Stimulated activated CD8-positive, alpha-beta memory T cell treated with anti-CD3 and anti-CD28 coated beads, Interleukin-4, amount 100 ng/mL, for 48 hours (primary cell): ENCODE results near the gene RNF20.
"Not testable (repeated sequence)": the region's sequence is repeated elsewhere in the genome, so short reads cannot be mapped to it uniquely, and the experiment has no call there.

Experiments
- DNase-seq: peaks from one replicate; pipeline ENCODE4 v3.0.0-alpha.2; 2020

RNF20 gene

DNA sequence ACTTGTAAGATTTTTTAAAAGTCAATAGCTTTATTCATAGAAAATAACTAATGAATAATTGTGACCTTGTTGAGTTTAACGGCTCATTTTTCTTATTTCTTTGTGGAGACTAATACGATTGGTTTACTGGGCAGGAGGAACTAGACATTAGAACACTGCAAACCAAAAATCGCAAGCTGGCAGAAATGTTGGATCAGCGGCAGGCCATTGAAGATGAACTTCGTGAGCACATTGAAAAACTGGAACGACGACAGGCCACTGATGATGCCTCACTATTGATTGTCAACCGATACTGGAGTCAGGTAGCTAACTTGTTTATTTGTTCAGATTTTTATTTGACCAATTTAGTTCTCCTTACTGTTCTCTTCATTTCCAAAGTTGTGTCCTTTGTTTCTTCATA is 6.4 kb downstream of the RNF20 start:
- DNase-seq = no peak

DNA sequence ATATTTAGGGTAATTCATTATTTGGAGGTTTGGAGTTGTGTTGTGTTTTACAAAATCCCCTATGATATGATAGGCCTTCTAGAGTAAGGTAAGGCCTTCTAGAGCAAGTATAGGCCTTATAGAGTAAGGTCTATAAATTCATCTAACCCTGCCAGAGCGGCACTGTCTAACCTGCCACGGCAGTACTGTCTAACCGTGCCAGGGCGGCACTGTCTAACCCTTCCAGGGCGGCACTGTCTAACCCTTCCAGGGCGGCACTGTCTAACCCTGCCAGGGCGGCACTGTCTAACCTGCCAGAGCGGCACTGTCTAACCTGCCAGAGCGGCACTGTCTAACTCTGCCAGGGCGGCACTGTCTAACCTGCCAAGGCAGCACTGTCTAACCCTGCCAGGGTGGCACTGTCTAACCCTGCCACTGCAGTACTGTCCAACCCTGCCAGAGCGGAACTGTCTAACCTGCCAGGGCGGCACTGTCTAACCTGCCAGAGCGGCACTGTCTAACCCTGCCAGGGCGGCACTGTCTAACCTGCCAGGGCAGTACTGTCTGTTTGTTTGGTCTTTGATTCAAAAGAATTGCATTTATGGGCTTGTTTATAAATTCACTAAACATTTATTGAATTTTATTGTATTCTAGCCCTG is 9.6 kb downstream of the RNF20 start:
- no peak for DNase-seq

DNA sequence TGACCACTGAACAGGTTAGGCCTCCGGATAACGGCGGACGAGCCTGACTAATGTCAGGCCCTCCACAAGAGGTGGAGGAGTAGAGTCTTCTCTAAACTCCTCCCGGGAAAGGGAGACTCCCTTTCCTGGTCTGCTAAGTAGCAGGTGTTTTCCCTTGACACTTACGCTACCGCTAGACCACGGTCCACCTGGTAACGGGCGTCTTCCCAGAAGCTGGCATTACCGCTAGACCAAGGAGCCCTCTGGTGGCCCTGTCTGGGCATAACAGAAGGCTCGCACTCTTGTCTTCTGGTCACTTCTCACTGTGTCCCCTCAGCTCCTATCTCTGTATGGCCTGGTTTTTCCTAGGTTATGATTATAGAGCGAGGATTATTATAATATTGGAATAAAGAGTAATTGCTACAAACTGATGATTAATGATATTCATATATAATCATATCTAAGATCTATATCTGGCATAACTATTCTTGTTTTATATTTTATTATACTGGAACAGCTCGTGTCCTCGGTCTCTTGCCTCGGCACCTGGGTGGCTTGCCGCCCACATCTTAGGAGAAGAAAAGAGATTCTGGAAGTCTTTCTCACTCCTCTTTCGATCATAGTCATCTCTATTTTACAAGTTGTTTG is 15.9 kb downstream of the RNF20 start:
- not testable (repeated sequence) for DNase-seq

DNA sequence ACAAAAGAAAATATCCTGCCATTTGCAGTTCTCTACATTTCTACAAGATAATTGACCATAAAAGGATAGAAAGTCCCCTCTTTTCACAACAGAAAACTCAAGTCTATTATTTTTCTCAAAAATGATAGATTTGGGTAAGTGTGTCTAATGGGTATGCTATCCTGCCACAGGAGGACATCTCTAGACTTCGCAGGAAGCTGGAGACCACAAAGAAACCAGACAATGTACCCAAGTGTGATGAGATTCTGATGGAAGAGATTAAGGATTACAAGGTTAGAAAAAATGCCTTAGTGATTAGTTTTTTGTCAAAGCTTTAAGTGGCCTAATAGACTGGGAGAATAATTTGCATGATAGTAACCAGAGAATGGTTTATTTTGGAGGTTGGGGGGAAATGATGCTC is 28.1 kb downstream of the RNF20 start:
- DNase-seq = no peak

DNA sequence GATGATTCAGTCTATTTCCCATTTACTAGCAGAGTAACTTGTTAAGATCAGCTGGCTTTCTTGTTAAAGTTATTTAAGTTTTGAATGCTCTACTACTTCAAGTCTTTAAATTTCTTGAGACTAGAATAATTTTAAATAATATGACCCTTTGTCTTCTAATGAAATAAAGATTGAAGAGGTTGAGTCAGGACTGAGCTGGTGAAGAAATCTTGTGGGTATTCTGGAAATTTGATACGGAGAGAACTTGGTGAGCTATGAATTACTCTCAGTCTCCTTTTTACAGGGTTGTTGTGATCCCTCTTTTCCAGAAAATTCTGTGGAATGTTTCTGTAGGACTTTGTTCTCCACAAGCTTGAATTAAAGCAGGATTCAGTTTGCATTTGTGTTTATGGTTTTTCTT is 29.3 kb downstream of the RNF20 start:
- no peak for DNase-seq

DNA sequence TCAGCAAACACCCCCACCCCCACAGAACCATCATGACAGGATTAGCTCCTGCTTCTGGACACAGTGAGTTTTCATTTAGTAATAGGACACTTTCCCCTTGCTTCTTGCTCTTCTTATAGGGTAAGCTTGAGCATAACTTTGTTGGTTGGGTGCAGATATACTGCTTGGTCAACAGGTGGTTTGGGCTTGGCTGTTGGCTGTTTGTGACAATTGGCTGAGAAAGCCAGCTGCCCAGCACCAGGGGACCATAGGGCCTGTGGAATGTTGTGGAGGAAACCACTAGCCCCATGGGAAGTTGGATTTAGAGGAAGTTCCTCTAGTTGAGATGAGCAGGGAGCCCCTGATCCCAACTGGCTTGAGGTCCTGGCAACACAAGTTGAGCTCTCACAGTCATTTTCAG is 30.6 kb downstream of the RNF20 start:
- no peak for DNase-seq

DNA sequence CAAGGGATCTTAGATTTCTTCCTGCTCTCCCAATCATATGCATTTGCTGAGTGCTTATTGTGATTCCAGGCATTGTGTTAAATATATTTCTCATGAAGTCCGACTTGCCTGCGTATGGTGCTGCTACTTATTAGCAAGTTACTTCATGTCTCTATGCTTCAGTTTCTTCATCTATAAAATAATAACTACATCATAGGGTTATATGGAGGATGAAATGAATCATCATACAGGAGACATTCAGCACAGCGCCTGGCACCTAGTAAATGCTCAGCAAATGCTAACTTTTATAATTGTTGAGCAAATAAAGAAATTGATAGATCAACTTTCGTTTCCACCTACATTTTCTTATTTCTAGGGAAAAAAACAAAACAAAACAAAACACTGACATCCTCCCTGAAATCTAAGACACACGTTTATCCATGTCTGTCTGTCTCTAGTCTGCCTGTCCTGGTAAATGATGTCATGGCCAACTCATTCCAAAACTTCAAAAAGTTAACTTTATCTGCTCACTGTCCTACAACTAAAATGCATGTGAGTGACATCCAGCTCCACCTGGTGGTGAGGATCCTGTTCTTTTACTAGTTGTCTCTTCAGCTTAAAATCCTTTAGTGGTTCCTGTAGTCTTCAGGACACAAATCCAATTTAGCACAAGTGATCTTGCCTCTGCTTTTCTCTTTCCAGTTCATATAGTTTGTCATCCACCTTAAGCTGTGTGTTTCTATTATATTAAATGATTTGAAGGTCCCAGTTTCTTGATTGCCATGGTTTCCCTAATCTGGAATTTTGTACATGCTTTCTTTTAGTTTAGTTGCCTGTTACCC is 33.5 kb downstream of the RNF20 start:
- peak; percentile 37 for DNase-seq

DNA sequence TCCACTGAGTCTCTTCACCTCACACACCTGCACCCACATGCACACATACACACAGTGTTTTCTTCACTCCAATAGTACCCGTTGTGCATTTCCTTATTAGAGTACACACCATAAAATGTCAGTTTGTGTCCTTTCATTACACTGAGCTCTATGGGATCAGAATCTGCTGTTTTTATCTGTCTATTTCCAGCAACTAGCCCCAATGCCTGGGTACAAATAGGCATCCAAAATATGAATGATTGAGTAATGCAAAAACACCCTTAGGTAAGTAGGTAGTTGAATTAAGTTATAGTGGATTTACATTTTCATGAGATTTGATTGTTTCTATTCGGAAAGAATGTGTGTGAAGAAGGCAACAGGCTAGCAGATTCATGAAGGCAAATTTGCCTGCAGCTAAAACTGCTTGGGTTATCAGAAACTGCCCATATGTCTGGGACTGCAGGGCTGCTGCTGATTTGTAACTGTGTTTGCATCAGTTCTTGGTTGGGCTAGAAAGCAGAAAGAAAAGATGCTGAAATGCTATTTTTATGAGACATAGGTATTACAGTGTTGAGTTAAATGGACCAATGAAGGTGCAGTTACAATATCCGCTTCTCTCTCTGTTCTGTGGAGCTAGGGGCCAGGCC is 34.2 kb downstream of the RNF20 start:
- no peak for DNase-seq

DNA sequence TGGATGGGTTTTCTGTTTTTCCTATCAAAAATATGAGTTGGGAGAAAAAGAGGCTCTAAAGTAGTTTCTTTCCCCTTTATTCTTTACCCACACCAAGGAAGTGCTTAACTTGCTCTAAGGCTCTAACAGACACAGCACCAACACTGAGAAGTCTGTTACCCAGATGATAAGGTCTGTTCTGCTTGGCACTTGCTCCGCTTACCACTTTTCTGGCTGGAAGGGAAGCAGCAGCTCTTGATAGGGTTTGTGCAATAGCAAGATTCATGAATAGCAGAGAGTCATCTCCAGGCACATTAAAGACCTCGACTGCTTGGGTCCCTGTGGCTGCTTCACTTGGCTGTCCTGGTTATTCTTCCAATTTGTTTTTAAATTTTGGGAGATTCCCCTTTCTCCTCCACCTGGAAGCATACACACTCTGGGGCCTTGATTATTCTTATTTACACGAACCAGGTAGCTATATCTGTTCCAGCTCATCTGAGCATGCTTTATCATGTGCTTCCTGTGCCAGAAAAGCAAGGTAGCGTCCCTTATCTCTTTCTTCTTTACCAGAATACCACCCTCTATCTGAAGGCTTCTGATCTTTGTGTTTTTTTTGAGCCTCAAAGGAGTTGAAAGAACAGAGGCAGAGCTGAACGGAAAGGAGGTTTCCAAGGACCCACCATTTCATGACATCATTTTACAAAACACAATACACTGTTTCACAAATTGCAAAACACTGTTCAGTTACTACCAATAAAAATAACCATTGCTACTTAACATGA is 36.3 kb downstream of the RNF20 start:
- no peak for DNase-seq

DNA sequence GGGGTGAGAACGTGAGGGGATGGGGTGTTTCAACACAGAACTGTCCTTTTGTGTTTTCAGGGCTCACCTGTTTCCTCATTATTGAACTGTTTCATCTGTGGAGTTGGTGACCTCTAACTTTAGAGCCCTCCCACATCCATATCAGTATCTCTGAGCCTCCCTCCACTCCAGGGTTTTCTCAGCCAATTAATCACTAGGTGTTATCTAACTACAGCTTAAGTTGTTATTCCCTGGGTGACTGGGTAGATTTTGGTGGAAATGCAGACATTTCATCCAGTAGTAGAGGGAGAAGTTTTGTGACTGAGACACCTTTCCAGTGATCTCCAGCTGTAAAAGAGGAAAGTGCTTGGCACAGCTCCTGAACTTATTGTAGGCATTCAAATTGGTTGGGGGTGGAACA is 37.5 kb downstream of the RNF20 start:
- no peak for DNase-seq

DNA sequence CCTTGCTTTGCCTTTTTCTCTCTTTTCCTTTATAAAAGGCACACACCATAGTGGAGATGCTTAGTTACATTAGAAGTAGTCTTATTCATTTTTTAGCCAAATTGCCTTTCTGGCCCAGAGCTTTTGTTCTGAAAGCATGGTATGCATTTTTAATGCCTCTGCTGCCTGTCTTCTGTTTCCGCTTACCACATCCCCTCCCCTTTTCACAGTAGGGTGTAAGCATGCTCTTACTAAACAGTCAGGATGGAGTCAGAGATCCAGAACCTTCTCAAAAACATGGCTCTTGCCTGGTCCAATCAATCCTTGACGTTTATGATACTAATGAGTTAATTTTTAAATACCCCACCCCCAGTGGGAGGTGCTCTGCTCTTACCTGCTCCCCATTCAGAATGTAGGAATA is 38.7 kb downstream of the RNF20 start:
- no peak for DNase-seq

DNA sequence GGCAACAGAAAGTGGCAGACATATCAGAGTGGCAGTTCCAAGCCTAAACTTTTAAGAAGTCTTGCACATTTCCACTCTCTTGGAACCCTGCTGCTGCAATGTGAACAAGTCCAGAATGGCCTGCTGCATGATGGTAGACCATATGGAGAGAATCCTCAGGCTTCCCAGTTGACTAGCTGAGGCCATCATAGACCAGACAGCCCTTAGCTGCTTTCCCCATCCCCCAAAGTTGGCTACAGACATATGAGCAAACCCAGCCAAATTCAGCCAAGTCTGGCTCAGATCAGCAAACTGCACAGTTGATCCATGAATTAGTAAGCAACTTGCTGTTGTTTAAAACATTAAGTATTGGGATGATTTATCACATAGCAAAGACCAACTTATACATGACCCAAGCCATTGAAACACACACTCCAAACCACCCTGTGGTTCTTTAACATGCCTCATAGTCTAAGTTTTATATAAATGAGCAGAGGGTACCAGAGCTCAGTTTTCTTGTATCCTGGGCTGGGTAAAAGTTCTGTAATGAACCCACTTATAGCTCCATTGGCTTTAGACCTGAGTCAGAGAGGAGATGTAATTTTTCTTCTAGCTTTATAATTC is 41.2 kb downstream of the RNF20 start:
- DNase-seq = no peak

DNA sequence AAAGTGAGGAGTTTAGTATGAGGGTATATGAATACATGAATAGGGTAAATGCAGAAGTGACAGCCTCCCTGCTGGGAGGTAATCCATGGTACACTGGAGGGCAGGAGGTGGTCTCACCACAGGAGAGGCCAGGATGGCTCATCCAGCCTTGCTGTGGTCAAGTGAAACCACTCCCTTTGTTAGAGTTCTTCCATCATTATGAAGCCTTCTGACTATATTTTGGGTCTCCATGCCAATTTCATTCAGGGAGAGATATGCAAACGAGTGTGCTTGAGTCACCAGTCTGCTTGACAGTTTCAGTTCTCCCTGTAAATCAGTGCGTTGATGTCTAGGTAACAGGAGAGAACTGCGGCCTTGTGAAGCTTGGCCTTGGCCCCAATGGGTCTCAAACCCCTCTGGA is 44.7 kb downstream of the RNF20 start:
- DNase-seq = no peak

DNA sequence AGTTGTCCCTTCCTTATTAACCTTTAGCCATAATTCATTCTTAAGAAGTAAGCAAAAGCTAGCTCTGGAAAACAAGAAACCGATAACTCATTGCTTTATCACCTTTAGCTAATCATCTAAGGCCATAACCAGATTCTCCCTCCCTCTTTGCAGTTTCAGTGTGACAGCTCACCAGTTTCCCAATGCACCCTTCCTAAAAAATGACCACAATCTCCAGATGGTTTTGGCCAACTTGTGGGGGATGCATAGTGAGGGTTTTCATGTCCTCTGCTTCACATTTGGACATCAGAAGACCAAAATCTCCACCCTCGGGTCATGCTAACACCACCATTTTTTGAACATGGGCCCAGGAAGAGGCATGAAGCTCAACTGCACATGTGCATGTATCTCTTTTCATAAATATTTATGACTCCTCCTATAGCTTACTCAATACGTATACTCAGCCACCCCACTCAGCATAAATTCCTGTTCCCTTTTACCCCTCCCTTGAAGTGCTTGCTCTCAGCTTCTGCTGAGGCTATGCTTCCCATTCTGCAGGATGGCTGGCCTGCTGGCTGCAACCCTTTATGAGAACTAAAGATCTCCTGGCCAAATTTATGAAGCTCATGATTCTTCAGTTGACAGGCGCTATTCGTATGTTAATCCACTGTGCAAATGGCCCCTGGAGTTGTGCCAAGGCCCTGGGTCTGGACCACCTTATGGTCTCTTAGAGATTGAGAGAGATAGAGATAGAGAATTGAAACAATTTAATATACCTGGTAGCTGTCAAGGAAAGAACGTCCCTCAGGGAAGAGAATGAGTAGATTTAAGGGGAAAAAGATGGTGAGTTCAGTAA is 46.3 kb downstream of the RNF20 start:
- no peak for DNase-seq

DNA sequence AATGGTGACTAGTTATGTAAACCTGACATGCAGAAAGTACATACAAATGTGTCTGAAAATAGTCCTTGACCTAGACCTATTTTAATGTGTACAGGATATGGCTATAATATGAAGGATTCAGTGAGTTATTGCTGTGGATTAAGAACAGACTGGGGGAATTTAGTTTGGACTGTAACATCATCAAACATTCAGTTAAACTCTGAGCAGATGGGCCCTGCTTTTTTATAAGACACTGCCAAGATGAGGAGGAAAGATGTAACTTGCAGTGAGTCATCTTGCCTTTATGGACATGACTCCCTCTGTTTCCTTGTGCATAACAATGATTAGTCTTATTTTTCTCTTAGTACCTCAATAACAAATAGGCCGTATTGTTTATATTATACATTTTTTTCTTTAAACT is 48.9 kb downstream of the RNF20 start:
- DNase-seq = no peak

DNA sequence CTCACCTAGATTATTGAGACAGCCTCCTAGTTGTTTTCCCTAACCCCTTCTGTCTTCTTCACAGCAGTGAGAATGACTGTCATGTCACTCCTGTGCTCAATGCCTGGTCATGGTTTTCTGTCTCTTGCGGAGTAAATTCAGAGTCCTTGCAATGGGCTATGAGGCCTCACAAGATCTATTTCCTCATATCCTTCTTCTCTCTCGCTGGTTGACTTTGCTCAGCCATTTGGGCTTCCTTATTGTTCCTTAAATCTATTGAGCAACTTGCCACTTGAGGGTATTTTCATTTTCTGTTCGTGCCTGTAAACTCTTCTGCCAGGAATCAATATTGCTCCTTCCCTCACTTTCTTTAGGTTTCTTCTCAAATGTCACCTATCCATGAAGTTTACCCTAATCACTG is 52.1 kb downstream of the RNF20 start:
- DNase-seq = no peak

DNA sequence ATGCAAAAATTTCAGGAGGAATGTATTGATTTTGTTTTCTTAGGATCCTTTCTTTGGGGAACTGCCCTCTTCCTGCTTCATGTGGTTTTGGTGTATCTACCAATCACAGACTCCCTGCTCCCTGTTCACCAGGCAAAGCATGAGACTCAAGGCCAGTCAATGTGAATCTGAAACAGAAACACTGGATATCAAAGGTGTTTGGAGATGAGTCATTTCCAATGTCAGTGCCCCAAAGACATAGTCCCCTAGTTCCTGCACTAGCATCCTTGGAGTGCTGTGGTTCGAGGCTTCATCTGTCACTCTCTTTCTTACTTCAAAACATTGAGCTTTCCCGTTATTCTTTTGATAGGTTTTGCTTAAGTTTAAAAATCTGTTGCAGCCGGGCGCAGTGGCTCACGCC is 53.0 kb downstream of the RNF20 start:
- DNase-seq = no peak

DNA sequence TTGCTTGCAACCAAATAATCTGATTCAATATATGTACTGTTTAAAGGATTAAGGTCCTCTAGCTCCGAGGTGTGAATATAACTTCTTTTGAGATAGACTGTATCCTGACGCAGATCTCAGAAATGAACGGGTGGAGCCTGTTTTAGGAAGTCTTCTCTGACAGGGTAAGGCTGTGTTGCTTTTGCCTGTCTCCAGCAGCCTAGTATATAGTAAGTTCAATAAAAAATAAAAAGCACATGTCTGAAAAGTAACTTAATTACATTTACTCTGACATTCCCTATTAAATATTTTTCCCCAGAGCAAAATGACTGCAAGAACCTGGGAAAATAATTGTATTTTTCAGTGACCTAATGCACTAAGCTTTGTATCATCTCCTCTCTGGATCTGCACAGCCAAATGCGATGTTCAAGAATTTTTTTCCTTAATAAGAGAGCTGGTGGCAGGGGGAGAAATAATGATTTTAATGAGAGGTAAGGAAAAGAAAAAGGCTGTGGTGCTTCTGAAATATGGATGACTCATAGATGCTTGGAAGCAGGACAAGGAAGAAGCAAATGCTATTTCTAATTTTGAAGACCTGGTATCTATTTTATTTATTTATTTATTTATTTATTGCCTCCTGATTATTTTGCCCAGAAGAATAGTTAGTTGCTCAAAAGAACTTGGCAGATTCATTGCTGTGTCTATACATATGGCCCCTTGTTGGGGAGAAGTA is 53.8 kb downstream of the RNF20 start:
- no peak for DNase-seq

DNA sequence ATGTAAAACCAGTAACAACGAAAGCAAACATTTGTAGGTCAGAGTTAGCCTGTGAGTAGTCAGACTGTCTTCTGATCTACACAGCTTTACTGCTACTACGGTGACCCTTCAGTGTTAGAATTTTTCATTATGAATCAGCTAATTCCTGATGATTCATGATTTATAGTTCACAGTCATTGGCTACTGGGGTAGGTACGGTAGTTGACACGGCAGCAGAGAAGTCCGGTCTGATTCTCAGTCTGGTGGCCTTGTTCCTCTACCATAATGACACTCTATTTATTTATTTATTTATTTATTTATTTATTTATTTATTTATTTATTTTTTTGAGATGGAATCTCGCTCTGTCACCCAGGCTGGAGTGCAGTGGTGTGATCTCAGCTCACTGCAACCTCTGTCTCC is 56.4 kb downstream of the RNF20 start:
- not testable (repeated sequence) for DNase-seq

DNA sequence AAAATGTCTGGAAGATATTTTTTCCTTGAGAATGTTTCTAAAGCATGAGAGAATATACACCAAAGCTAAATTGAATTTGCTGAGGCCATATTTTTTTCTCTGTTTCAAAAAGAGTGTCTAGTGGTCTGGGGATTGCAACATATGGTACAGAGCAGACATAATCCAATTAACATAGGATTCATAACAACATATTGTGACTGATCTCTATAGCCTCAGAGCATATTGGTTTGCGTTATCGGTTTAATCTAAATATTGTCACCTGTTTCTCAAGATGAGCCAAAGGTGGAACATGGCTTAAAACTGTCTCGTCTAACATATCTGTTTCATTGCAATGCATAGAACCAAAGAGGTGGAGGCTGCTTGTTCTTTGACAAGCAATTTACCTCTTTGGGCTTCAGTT is 57.2 kb downstream of the RNF20 start:
- DNase-seq = no peak
